Left ventricle myocardium inferior (tissue), 1 donor: Measurements from ENCODE around the gene TGFBR1. TPM values are rescaled to one million over a fixed set of nuclear protein-coding genes. Genes with fewer than 3 reads are reported as not detected.

Source experiments
- DNase-seq: peaks from one replicate; pipeline ENCODE4 v3.0.0-alpha.2; 2020
- H3K27ac ChIP-seq: fragments of 200-600 bp; replicated peaks from 2 replicates; pipeline ENCODE4 v1.8.0; 2021
- H3K27me3 ChIP-seq: fragments of 200-600 bp; 2 replicates; pipeline ENCODE4 v1.8.0; 2021; ENCODE audit warnings: low read depth
- H3K36me3 ChIP-seq: fragments of 200-600 bp; 2 replicates; pipeline ENCODE4 v1.8.0; 2021
- H3K4me1 ChIP-seq: fragments of 200-600 bp; 2 replicates; pipeline ENCODE4 v1.8.0; 2021
- H3K4me3 ChIP-seq: fragments of 200-600 bp; 2 replicates; pipeline ENCODE4 v1.8.0; 2021; ENCODE audit warnings: mild to moderate bottlenecking, moderate library complexity
- H3K9me3 ChIP-seq: fragments of 200-600 bp; replicated peaks from 2 replicates; pipeline ENCODE4 v1.8.0; 2021
- intact Hi-C: fragments of 100-400 bp; cut with micrococcal nuclease; formaldehyde crosslinking; loops from one replicate; pipeline ENCODE4 v1.11.0; 2022
- total RNA-seq: library from RNA; stranded (reverse); fragmentation: NEBNext Ultra II Directional; extraction: Animal tissue kit (Norgen Biotek cat#: 25700); gene quantifications from one replicate; pipeline ENCODE4 v1.2.1, GENCODE V29; 2021
- TF ChIP-seq, protein P1 (sequence below): fragments of 200-600 bp; IDR thresholded peaks from 2 replicates; pipeline ENCODE4 v1.8.0; 2021; ENCODE audit warnings: antibody characterized with exemption, mild to moderate bottlenecking, borderline replicate concordance
- donor health status: DM: no; HTN: yes; CAD: no; lungs with severe emphysema.

The TGFBR1 gene
- total RNA-seq, 1 donor from 2014 or later, result 12.3 TPM

DNA sequence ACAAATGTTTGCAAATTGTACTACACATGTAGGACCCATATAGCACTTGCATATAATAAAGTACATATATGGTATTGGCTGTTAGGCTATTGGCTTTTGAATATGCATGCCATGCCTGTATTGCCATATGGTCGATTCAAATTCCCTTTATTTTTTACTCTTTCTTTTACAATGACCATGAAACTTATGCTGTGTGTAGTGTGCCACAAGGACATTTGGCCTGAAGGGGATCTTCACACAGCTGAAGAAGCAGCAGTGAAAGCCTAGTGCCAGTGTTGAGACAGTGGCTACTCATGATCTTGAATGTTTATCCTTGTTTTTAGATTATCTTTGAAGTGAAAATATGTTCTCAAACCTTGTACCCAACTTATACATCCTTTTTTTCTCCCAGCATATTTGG lies 20.5 kb downstream of the TGFBR1 start:
- no peak overlapping the region for H3K4me3 ChIP-seq
- H3K27ac ChIP-seq, result no peak overlapping the region
- no peaks in the 10 kb centered on the region for H3K27me3 ChIP-seq
- peaks cover 63% of the 10 kb centered on the region for H3K4me1 ChIP-seq
- no peaks in the 10 kb centered on the region for H3K36me3 ChIP-seq
- intact Hi-C loops, result no loop called here
- no peak for DNase-seq
- TF ChIP-seq, protein P1, sequence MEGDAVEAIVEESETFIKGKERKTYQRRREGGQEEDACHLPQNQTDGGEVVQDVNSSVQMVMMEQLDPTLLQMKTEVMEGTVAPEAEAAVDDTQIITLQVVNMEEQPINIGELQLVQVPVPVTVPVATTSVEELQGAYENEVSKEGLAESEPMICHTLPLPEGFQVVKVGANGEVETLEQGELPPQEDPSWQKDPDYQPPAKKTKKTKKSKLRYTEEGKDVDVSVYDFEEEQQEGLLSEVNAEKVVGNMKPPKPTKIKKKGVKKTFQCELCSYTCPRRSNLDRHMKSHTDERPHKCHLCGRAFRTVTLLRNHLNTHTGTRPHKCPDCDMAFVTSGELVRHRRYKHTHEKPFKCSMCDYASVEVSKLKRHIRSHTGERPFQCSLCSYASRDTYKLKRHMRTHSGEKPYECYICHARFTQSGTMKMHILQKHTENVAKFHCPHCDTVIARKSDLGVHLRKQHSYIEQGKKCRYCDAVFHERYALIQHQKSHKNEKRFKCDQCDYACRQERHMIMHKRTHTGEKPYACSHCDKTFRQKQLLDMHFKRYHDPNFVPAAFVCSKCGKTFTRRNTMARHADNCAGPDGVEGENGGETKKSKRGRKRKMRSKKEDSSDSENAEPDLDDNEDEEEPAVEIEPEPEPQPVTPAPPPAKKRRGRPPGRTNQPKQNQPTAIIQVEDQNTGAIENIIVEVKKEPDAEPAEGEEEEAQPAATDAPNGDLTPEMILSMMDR, result no peak
- no peaks in the 10 kb centered on the region for H3K9me3 ChIP-seq

- DNase-seq, result no peak
- Histone ChIP-seq H3K9me3 (no peaks in the 10 kb centered on the region), H3K4me1 (peaks cover 55% of the 10 kb centered on the region), H3K27me3 (no peaks in the 10 kb centered on the region), H3K27ac (no peak overlapping the region), H3K4me3 (no peak overlapping the region), H3K36me3 (no peaks in the 10 kb centered on the region)
- intact Hi-C loops, result no loop called here
- TF ChIP-seq, protein P1, result no peak
Observed at GRCh38 chr9:99126312-99126711, 21.4 kb downstream of the TGFBR1 start.

DNA sequence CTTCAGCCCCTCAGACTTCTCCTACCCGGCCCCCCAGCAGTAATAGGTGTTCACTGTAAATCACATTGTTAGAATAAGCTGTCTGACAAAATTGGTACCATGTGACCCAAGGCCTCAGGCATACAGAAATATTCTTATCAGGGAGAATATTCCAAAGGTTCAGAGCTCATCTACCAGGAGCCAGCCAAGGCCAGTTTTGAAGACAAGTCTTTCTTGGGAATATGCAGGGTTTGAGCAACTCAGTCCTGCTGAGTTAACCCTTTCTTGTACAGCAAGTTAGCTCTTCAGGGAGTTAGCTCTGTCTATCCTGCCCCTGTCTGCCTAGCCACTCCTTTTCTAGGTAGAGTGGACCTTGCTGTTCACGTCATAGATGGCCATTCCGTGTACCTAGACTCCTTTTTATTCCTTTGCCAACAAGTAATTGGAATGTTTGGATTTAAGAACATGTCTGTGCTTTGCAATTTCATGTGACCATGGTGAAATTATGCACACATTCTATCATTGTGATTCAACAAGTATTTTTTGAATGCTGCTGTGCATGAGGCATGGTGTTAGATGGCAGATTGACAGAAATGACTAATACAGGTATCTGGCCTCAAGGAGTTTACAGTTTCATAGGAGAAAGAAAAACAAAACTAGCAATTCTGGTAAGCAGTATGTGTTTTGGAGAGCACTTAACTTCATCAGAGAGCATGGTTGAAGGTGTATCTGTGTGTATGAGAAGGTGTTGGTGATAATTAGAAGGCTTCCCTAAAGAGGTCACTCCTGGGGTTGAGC lies 22.6 kb downstream of the TGFBR1 start:
- no peak for DNase-seq
- intact Hi-C loops, result no loop called here
- TF ChIP-seq, protein P1, result no peak
- no peak overlapping the region for H3K4me3 ChIP-seq
- peaks cover 42% of the 10 kb centered on the region for H3K4me1 ChIP-seq
- H3K27ac ChIP-seq, result no peak overlapping the region
- peaks cover 4% of the 10 kb centered on the region for H3K36me3 ChIP-seq
- H3K27me3 ChIP-seq, result no peaks in the 10 kb centered on the region
- no peaks in the 10 kb centered on the region for H3K9me3 ChIP-seq

GRCh38 chr9:99128133-99128406 lies 23.2 kb downstream of the TGFBR1 start:
- Histone ChIP-seq H3K4me1 (peaks cover 37% of the 10 kb centered on the region), H3K36me3 (peaks cover 4% of the 10 kb centered on the region), H3K4me3 (no peak overlapping the region), H3K27me3 (no peaks in the 10 kb centered on the region), H3K9me3 (no peaks in the 10 kb centered on the region), H3K27ac (no peak overlapping the region)
- TF ChIP-seq, protein P1, result no peak
- intact Hi-C loops, result no loop called here
- no peak for DNase-seq

- peaks cover 37% of the 10 kb centered on the region for H3K4me1 ChIP-seq
- no peaks in the 10 kb centered on the region for H3K9me3 ChIP-seq
- TF ChIP-seq, protein P1, result no peak
Observed at GRCh38 chr9:99129091-99129490, 24.2 kb downstream of the TGFBR1 start.

More at GRCh38 chr9:99129091-99129490, 24.2 kb downstream of the TGFBR1 start:
- no peak for DNase-seq
- peaks cover 4% of the 10 kb centered on the region for H3K36me3 ChIP-seq
- intact Hi-C loops, result no loop called here
- H3K4me3 ChIP-seq, result no peak overlapping the region
- no peak overlapping the region for H3K27ac ChIP-seq
- H3K27me3 ChIP-seq, result no peaks in the 10 kb centered on the region
